Natural killer cell (primary cell): Measurements from ENCODE around the gene NAE1. TPM values are rescaled to one million over a fixed set of nuclear protein-coding genes. Genes with fewer than 3 reads are reported as not detected.

Experiments used
- ATAC-seq, 3 donors: fragments of 150-1000 bp in 2 of 3; fragments of 200-7000 bp in 1 of 3; cut with Tn5 transposase; 1 replicate in 1 of 3; 2 replicates in 2 of 3; pipeline ENCODE4 v1.10.0; 2021; ENCODE audit warnings: mild to moderate bottlenecking in 2 of 3, moderate library complexity in 2 of 3
- DNase-seq, 2 donors: peaks; one replicate each; pipeline versions ENCODE4 v3.0.0 to v3.0.0-alpha.2; 2013 to 2021; ENCODE audit warnings: mixed read lengths in 1 of 2
- H3K27ac ChIP-seq: one replicate; pipeline ENCODE4 v1.5.1; 2013; ENCODE audit warnings: mild to moderate bottlenecking, low read length
- H3K27me3 ChIP-seq: one replicate; pipeline ENCODE4 v1.6.1; 2013; ENCODE audit warnings: low read length; ENCODE audit not compliant: control insufficient read depth, insufficient read depth
- H3K36me3 ChIP-seq: one replicate; pipeline ENCODE4 v1.6.1; 2013; ENCODE audit warnings: low read length; ENCODE audit not compliant: control insufficient read depth, insufficient read depth
- H3K4me1 ChIP-seq: one replicate; pipeline ENCODE4 v1.6.1; 2013; ENCODE audit warnings: low read length; ENCODE audit not compliant: control insufficient read depth, insufficient read depth
- H3K4me3 ChIP-seq: one replicate; pipeline ENCODE4 v1.5.1; 2013; ENCODE audit warnings: low read length
- H3K9me3 ChIP-seq: one replicate; pipeline ENCODE4 v1.6.1; 2013; ENCODE audit warnings: low read length; ENCODE audit not compliant: control insufficient read depth, insufficient read depth
- H3K27ac Mint-ChIP-seq, 2 donors: one replicate each; pipeline ENCODE4 v1.8.0; 2022; ENCODE audit warnings: mild to moderate bottlenecking in 2 of 2, mixed read lengths in 2 of 2, moderate library complexity in 1 of 2
- H3K27me3 Mint-ChIP-seq, 2 donors: one replicate each; pipeline ENCODE4 v1.8.0; 2022; ENCODE audit warnings: low read depth in 2 of 2, mixed read lengths in 2 of 2
- H3K36me3 Mint-ChIP-seq: one replicate; pipeline ENCODE4 v1.8.0; 2022; ENCODE audit warnings: mixed read lengths
- H3K4me1 Mint-ChIP-seq, 2 donors: one replicate each; pipeline ENCODE4 v1.8.0; 2022; ENCODE audit warnings: mixed read lengths in 2 of 2
- H3K4me3 Mint-ChIP-seq: one replicate; pipeline ENCODE4 v1.8.0; 2022; ENCODE audit warnings: mild to moderate bottlenecking, moderate library complexity, mixed read lengths
- H3K9me3 Mint-ChIP-seq, 2 donors: one replicate each; pipeline ENCODE4 v1.8.0; 2022; ENCODE audit warnings: mixed read lengths in 2 of 2
- WGBS: methylation state at CpG from one replicate; pipeline ENCODE4 v1.1.7; 2013; ENCODE audit warnings: missing lambda C conversion rate; ENCODE audit not compliant: insufficient coverage; 5-methylcytosine and 5-hydroxymethylcytosine counted together
- intact Hi-C: fragments of 100-400 bp; cut with micrococcal nuclease; formaldehyde crosslinking; loops from one replicate; pipeline ENCODE4 v1.14.2; 2022
- total RNA-seq, 4 donors: library from RNA; stranded (reverse); fragments of 120-200 nt in 1 of 4; gene quantifications; one replicate each; pipeline versions ENCODE4 v1.2.3 to v1.2.4, GENCODE V29; 2013 to 2022
- TF ChIP-seq, protein P1 (sequence below): fragments of 200-600 bp; IDR thresholded peaks from one replicate; pipeline ENCODE4 v1.8.0; 2022; ENCODE audit warnings: antibody characterized with exemption

The NAE1 gene
- total RNA-seq, 3 donors from 2014 or later (not counting 1 experiment from before 2014, with no cell fraction given): 77.3 to 97.0 (median 78.5) TPM

DNA sequence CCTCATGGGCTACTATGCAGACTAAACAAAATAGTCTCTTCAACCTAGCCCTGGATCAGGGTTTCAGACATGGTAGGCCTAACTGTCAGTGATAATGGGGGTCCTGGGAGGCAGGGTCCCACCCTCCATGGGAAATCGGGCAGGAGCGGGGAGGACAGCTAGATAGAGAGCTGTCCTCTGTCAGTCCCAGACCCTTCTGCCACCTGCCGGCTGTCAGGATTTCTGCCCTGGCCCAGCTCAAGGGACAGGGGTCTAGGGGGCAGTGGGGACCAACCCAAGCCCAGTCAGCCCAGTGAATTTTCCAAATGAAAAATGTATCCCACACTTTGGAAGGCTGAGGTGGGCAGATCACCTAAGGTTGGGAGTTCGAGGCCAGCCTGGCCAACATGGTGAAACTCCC, 18.8 kb upstream of the NAE1 start:
- Mint-ChIP-seq H3K27ac (no peak overlapping the region), H3K36me3 (no peaks in the 10 kb centered on the region), H3K27me3 (peaks cover 8 to 15% of the 10 kb centered on the region in 2 donors), H3K4me1 (peaks cover 0 to 11% of the 10 kb centered on the region in 2 donors), H3K4me3 (no peak overlapping the region), H3K9me3 (no peaks in the 10 kb centered on the region)
- Histone ChIP-seq H3K4me3 (no peak overlapping the region), H3K27me3 (peaks cover 12% of the 10 kb centered on the region), H3K4me1 (peaks cover 4% of the 10 kb centered on the region), H3K27ac (no peak overlapping the region), H3K36me3 (no peaks in the 10 kb centered on the region), H3K9me3 (no peaks in the 10 kb centered on the region)
- TF ChIP-seq, protein P1, sequence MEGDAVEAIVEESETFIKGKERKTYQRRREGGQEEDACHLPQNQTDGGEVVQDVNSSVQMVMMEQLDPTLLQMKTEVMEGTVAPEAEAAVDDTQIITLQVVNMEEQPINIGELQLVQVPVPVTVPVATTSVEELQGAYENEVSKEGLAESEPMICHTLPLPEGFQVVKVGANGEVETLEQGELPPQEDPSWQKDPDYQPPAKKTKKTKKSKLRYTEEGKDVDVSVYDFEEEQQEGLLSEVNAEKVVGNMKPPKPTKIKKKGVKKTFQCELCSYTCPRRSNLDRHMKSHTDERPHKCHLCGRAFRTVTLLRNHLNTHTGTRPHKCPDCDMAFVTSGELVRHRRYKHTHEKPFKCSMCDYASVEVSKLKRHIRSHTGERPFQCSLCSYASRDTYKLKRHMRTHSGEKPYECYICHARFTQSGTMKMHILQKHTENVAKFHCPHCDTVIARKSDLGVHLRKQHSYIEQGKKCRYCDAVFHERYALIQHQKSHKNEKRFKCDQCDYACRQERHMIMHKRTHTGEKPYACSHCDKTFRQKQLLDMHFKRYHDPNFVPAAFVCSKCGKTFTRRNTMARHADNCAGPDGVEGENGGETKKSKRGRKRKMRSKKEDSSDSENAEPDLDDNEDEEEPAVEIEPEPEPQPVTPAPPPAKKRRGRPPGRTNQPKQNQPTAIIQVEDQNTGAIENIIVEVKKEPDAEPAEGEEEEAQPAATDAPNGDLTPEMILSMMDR: no peak
- DNase-seq (no peak), ATAC-seq (no peak)
- 96% methylated on average over 4 of the region's 4 CpGs for WGBS
- intact Hi-C loops: no loop called here

DNA sequence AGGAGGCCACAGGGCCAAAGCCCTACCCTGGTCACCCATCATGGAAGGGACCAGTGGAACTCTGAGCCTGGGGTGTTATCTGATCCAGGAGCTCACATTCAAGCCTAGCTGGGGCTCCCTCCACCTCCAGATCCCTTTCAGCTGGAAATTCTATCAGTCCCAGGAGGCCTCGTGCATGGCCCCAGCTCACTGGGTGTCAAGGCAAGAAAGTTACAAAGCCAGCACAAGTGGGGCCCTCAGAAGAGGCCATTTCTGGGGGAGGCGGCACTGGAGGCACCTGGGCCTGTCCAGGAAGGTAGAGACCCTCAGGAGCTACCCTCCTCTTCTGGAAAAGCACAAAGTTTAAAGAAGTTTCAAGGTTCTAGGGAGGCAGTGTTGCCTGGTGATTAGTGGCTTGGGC, 18.2 kb upstream of the NAE1 start:
- TF ChIP-seq, protein P1: no peak
- H3K4me3 ChIP-seq: no peak overlapping the region
- peaks cover 8 to 16% of the 10 kb centered on the region in 2 donors for H3K27me3 Mint-ChIP-seq
- no peaks in the 10 kb centered on the region for H3K36me3 ChIP-seq
- no peak overlapping the region for H3K27ac Mint-ChIP-seq
- H3K9me3 Mint-ChIP-seq: no peaks in the 10 kb centered on the region
- H3K4me1 ChIP-seq: peaks cover 9% of the 10 kb centered on the region
- no peak overlapping the region for H3K27ac ChIP-seq
- no peak for ATAC-seq
- intact Hi-C loops: no loop called here
- no peak overlapping the region for H3K4me3 Mint-ChIP-seq
- no peaks in the 10 kb centered on the region for H3K36me3 Mint-ChIP-seq
- H3K9me3 ChIP-seq: no peaks in the 10 kb centered on the region
- H3K27me3 ChIP-seq: peaks cover 13% of the 10 kb centered on the region
- WGBS: 84% methylated on average over 2 of the region's 2 CpGs
- no peak for DNase-seq
- H3K4me1 Mint-ChIP-seq: peaks cover 0 to 12% of the 10 kb centered on the region in 2 donors

DNA sequence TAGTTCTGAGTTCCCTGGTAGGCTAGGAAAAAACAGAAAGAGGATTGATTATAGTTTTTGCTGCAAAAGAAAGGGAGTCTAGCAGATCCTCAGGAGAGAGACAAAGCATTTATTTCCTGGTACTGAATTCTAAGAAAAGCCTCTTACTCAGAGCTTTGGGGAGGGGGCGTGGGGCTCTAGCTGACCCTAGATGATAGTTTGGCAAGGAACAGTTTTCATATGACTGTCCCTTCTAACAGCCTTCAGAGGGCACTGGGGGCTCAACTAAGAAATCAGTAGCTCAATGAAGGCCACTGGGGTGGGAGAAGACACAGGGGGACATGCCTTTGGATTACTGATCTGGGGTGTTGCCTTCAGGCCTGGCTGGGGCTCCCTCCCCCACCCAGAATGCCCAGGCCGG, 17.4 kb upstream of the NAE1 start:
- intact Hi-C loops: no loop called here
- ATAC-seq: no peak
- no peaks in the 10 kb centered on the region for H3K36me3 Mint-ChIP-seq
- Histone ChIP-seq H3K4me1 (peaks cover 10% of the 10 kb centered on the region), H3K36me3 (no peaks in the 10 kb centered on the region), H3K27ac (no peak overlapping the region), H3K27me3 (peaks cover 17% of the 10 kb centered on the region), H3K4me3 (no peak overlapping the region), H3K9me3 (no peaks in the 10 kb centered on the region)
- H3K27me3 Mint-ChIP-seq: peaks cover 8 to 24% of the 10 kb centered on the region in 2 donors
- WGBS: 78% methylated on average over 1 of the region's 2 CpGs
- DNase-seq: no peak
- TF ChIP-seq, protein P1: no peak
- peaks cover 0 to 16% of the 10 kb centered on the region in 2 donors for H3K4me1 Mint-ChIP-seq
- H3K27ac Mint-ChIP-seq: peak overlapping the region in 1 of 2 donors; percentile 38
- no peaks in the 10 kb centered on the region for H3K9me3 Mint-ChIP-seq
- no peak overlapping the region for H3K4me3 Mint-ChIP-seq

DNA sequence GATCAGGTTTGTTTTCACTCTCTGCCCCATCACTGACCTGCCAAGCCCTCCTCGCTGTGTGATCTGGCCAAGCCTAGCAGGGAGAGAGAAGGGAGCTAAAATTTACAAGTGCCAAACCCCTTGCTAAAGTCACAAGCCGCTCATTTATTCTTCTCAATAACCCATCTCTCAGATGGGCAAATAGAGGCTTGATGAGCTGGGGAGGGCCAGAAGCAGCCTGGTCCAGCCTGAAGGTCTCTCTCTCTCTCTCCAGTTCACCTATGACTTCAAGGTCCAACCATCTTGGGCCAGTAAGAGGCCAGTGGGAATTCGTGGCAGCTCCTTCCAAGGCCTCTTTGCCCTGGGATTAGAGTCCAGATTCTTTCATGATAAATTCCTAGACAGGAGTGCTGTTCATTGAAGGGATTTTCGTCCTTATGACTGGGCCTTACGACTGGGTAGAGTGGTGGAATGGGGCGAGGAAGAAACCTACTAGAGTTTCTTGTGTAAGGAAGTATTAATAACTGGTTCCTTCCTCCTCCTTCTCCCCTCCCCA, 16.8 kb upstream of the NAE1 start:
- DNase-seq (no peak), ATAC-seq (no peak)
- Mint-ChIP-seq H3K36me3 (no peaks in the 10 kb centered on the region), H3K27ac (peak overlapping the region in 1 of 2 donors; percentile 38), H3K27me3 (peaks cover 8 to 29% of the 10 kb centered on the region in 2 donors), H3K9me3 (no peaks in the 10 kb centered on the region), H3K4me3 (no peak overlapping the region), H3K4me1 (peaks cover 0 to 16% of the 10 kb centered on the region in 2 donors)
- Histone ChIP-seq H3K4me3 (no peak overlapping the region), H3K4me1 (peaks cover 10% of the 10 kb centered on the region), H3K27me3 (peaks cover 17% of the 10 kb centered on the region), H3K36me3 (no peaks in the 10 kb centered on the region), H3K9me3 (no peaks in the 10 kb centered on the region), H3K27ac (no peak overlapping the region)
- TF ChIP-seq, protein P1: no peak
- intact Hi-C loops: no loop called here
- WGBS: 71% methylated on average over 3 of the region's 6 CpGs
